ENCODE data around the gene VIPR2.

Gene VIPR2

DNA sequence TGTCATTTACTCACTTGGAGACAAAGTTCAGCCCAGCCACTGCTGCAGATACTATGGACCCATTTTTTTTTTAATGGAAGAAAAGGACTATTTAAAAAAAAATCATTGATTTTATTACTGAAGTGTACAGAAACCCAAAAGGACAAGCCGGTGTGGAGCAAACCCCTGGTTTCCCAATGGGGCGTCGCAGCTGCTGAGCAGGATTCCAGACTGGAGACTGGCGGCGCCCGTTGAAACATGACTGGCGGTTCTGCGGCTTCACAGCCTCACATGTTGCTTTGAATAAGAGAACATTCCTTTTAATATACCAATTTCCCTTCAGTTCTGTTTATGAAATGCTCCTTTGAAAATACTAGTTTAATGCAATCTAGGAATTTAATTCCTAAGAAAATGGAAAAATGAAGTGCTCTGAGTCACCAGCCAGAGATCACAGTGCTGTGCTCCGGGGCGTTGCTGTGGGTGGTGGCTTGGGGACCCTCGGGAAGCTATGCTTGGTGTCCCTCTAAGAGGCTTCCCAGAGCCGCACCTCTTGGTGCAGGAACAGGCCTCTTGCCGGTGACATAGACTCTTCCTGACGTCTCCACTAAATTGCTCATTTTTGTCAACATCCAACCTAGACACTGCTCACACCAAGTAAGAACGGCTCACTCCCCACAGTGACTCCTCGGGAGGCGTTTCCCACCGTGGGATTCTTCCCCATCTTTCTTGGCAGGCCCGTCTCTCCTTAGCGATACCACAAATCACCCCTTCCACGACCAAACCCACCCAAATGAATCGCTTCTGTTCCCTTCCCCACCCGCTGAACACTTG lies 12.0 kb upstream of the VIPR2 start:
- no peak for DNase-seq

DNA sequence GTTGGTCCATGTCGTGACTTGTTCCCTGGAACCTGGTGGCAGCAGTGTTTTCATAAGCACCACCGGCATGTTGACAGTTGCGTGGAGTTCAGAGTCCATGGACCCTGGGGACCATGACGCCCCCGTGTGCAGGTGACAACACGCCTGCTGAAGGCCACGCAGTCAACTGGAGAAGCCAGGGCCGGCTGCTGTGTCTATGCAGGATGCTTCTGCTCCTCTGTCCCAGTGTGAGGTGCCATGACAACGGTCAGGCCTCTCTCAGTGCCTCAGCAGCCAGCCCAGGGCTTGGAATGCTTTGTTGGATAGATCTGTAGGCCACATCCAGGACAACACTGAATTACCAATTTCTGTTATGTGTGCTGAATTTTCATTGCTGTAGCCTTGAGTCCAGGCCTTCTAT lies 10.7 kb upstream of the VIPR2 start:
- DNase-seq = no peak

DNA sequence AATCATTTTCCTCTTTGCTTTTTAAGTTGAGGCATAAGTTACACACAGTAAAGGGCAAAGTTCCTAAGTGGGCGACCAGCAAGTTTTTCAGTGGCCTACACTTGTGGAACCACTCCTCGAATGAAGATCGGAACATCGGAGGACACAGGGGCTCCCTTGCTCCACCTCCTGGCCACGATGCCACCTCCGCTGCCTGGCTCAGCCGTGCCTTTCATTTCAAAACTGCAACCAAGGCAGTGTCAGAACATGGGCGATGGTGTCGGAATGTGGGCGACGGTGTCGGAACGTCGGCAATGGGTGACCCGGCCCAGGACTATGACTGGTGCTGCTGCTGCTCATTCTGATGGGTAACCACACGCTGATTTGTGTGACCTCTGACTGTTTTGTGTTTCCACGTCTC lies 9.6 kb upstream of the VIPR2 start:
- DNase-seq = no peak

DNA sequence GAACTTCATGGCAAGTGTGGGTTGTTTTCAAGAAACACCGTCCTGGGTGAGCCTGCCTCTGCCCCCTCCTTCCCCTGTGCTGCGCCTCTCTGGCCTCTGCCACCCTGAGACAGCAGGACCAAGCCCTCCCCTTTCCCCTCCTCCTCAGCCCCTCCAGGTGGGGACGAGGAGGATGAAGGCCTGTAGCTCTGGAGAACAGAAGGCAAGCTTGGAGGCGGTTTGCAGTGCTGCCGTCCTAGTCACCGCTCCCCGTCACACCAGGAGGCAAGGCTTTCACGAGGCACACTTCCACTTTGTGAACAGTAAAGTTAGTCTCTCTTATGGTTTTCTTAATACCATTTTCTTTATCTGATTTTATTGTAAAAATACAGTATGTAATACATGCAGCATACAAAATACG lies 8.8 kb upstream of the VIPR2 start:
- no peak for DNase-seq

DNA sequence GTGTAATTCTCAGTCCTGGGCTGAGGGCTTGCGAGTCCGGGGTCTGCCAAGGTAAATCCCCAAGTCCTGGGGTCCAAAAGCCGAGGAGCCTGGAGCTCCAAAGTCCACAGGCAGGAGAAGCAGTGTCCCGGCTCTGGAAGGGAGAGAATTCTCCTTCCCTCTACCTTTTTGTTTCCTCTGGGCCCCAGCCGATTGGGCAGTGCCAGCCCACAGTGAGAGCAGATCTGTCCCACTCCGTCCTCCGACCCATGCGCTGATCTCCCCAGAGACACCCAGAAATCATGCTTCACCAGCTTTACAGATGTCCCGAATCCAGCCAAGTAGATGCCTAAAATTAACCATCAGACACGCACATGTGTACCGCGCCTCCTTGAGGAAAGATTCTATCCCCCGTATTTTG lies 8.1 kb upstream of the VIPR2 start:
- DNase-seq = no peak

DNA sequence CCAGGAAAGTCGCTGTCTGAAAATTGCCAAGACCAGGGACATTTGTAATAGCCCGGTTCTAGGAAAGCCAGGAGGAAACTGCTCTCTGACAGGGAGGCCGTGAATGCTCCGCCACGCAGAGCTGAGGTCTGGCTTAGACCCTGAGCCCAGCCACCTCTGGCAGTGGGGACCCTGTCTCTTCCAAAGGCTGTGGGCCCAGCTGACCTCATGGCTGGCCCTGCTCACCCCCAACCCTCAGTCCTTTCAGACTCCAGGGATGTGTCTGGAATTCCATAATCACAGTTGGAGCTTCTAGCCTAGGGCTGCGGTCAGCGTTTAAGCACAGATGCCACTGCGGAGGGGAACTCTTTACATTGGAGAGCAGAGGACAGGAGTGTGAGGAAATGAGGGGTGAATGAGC lies 6.6 kb upstream of the VIPR2 start:
- DNase-seq = no peak

DNA sequence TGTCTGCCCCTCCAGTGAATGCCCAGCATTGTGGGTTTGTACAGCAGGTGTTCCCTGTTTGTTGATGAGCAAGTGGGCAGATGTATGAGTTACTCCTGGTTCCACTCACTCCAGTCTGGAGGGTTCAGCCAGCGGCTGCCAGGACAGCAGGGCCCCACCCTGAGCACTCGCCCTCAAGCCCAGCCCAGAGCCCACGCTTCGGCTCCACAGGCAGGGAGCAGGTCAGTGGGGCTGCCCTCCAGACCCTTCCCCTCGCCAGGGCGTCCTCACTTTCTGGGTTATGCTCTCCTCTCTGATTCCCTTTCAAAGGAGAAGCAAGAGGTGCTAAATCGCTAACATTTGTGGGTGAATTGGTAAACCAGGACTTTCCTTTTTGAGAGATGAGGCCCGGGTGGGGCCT lies 4.8 kb upstream of the VIPR2 start:
- no peak for DNase-seq

DNA sequence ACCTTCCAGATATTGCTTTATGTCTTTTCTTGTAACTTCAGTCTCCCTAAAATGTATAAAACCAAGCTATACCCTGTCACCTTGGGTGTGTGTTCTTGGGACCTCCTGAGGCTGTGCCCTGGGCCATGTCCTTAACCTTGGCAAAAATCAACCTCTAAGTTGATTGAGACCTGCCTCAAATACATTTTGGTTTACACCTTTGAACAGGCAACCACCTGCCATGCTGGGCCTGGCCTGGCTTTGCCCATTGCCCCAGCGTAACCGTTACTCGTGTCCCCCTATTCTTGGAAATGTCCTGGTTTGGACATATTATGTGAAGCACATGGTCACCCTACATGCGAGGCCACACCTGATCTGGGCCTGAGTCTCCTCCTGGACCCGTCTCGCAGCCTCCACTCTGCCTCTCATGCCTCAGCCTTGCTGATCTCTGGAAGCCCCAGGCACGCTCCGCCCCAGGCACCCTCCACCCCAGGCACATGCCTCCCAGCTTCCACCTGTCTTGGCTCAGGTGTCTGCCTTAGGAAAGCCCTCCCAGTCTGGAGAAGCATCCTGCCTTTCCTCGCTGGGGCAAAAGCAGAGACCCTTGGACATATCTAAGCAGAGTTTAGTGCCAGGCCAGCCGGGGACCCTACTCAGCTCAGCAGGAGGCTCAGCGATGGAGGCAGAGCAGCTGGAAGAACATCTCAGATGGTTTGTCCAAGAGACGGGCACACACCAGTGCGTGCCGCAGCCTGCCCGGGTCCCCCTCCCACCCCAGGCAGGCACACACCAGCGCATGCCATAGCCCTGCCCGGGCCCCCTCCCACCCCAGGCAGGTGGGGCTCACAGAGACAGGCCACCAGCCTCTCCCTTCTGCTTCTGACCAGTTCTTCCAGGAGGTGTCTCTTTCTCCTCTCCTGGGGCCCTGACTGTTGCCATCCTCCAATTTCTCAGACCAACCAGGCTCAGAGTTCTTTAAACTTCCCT lies 4.0 kb upstream of the VIPR2 start:
- no peak for DNase-seq

DNA sequence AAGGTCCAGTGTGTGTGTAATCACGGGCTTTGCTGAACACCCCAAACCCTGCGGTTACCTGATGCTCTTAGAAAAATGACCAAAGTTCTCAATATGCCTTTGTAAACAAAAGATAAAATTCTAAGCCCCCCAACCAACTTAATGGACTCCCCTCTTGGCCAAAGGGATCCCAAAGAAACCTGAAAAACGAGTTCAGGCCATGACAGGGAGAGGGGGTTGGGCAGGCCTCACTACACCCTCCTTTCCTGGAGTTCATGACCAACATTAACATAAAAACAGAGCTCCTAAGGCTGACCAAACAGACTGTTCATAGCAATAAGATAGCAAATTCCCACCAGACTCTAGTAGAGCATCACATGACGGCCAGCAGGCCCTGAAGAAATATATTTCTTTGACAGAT lies 3.0 kb upstream of the VIPR2 start:
- no peak for DNase-seq

DNA sequence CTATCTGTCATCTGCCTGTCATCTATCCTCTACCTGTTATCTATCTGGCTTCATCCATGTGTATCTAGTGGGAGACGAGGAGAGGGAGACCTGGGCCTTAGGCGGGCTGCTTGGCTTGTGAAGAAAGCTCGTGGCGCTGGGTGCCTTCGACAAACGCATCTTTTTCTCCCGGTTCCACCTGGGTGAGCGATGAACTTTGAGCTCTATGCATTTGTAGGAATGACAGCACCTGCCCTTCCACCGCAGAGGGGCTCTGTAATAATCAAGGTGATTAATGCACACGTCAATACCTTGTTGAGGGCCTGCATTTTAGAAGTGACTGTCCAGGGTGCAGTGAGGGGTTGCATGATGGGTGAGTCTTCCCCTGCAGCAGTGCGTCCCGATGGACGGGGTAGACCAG lies 2.6 kb upstream of the VIPR2 start:
- no peak for DNase-seq

DNA sequence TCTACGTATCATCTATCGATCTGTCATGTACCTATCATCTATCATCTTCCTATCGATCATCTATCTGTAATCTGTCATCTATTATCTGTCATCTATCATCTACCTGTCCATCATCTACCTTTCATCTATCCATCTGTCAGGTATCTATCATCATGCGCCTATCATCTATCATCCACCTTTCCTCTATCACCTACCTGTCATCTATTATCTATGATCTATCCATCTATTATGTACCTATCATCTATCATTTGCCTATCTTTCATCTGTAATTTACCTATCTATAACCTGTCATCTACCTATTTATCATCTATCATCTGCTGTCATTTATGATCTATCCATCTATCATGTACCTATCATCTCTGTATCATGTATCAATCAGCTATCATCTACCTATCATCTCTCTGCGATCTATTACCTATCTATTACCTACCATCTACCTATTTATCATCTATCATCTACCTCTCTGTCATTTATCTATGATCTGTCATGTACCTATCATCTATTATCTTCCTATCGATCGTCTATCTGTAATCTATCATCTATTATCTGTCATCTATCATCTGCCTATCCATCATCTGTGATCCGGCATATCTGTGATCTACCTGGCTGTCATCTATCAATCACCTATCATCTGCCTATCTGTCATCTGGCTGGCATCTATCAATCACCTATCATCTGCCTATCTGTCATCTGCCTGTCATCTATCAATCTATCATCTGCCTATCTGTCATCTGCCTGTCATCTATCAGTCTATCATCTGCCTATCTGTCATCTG lies 1.6 kb upstream of the VIPR2 start:
- DNase-seq = no peak

DNA sequence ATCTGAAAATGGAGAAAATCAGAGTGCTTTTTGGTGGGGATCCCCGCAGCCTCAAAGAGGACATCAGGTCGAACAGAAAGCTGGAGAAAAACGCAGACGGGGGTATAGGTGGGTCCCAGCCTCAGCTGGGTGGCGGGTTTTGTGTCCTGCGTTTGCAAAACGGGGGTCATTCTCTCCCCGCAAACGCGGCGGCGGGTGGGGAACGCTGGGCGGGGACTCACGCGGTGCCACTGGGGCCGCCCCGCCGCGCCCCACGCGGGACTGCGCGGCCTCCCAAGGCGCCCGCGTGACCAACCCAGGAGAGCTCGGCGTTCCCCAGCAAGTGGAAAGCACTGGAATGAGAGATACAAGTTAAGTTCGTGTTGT lies 806 bp upstream of the VIPR2 start:
- DNase-seq = no peak

DNA sequence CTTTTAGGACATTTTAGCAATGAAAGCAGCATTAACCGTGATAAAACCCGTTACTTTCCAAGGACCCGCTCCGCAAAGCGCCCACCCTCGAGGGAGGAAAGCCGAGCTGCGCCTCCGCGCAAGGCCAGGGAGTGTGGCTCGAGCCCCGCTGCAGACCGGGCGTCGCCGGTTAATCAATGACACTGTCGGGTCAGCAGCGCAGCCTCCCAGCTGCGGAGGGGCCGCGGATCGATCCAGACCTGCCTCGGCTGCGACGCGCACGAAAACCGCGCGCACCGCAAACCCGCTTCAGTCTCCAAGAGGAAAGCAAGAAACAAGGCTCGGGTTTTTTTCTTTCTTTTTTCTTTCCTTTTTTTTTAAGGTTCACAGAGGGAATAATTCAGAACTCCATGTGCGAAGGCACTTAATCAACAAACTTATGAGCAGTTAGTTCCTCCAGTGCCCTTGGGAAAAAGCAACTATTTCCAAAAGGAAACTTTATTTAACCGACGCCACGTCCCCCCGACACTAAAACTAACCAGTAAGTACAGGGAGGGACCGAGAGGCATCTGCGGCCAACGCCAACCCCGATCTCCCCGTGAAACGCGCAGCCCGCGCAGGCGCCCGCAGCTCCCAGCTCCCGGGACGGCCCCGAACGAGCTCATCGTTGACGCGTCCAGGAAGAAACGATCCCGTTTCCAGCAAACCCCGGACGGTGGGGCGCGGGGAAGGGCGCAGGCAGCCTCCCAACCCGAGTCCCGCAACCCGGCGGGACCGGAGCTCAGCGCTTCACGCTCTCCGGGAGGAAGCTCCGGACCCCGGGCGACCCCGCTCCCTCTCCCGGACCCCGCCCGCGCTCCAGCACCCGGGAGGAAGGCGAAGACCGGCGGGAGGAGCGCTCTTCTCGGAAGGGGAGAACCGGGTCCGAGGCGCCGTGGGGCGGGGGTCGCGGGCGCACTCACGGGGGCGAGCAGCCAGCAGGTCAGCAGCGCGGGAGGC lies 598 bp downstream of the VIPR2 start:
- DNase-seq = no peak

DNA sequence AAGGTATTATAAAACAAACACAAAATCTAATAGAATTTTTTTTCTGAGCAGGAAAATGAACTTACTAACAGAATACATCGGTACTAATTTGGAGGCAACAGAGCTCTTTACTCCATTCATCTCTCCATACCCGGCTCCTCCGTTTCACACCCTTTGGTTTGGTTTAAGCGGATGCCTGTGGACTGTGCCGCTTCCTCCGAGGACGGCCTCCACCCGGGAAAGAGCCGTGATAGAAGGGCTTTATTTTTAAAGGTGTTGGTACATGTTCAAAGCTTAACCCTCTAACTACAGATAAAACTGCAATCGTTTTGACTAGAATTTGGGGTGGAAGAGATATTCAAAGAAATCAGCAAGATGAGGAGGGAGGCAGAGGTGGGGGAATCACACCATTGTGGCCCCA lies 1.9 kb downstream of the VIPR2 start:
- no peak for DNase-seq

DNA sequence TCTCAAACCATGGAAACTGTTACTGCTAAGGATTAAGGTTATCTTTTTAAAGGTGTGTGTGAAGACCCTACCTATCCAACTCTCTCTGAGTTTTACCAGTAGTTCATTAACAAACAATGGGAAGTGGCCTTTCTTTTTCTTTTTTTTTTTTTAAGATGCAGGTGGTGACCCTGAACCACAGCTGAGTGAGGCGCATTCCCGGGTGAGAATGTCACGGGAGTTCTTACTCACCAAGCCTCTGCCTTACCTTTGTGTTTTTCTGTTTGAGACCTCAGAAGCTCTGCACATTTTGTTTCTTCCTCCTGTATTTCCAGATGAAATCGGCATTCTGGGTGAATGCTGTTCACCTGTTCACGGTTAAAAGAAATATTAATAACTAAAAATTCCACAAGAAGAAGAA lies 2.5 kb downstream of the VIPR2 start:
- no peak for DNase-seq

DNA sequence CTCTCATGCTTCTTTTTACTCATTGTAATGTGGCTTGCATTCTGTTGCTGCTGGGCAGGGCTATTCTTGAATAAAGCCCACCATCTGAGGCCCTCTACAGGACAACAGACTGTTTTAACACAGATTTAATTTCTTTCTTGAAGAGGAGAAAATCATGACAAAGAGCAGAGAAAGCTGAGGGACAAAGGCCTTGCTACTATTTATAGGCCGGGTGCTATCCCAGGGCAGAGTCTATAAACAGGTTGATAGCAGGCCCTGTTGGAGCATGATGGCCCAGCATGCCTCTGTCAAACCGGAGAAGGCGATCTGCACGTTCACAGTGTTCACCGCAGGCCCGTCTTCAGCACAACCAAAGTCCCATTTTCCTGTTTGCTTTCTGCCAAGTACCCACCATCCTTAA lies 3.0 kb downstream of the VIPR2 start:
- no peak for DNase-seq

DNA sequence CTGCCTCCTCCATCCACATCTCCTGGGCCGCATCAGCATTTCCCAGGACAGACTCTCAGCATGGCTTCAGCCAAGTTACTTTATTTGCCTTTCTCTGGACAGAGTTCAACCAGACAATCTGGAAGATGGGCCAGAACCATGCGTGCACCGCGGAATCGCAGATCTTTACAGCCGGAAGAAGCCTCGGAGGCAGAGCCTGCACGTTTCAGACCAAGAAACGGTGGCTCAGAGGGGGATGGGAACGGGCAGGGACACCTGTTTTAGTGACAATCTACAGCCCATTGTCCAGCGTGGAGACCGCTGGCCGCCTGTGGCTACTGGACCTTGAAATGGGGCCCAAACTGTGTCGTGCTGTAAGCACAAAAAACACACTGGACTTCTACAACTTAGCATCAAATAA lies 3.5 kb downstream of the VIPR2 start:
- no peak for DNase-seq

DNA sequence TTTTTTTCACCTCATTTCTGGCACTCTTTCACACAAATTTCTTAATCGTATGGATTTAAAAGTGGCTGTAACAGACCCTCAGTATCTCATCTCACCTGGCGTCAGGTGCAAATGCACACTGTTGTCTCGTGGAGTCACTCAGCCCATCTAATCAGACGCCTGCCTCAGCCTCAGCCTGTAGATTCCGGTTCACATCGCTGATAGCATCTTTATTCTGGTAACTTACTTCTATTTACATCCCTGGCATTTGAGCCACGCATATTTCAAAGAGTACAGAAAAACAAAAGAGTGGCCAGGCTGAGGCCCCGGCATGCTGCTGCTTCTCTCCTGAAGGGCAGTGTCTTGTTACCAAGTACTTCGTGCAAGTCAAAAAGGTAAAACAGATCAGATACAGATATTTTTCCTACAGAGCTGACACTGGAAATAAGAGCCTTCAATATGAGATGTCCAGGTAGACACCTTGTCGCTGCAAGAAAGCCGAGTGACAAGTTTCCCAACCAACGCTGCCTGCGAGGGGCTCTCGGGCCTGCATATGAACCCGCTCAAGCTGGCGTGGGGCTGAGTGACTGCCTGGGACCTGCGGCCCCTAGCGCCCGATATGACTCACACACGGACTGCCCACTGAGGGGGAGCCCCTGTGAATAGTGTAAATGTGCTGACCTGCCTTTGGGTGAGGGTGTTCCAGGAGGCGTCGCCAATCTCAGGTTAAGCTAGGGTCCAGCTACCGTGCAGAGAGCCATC lies 4.3 kb downstream of the VIPR2 start:
- no peak for DNase-seq

DNA sequence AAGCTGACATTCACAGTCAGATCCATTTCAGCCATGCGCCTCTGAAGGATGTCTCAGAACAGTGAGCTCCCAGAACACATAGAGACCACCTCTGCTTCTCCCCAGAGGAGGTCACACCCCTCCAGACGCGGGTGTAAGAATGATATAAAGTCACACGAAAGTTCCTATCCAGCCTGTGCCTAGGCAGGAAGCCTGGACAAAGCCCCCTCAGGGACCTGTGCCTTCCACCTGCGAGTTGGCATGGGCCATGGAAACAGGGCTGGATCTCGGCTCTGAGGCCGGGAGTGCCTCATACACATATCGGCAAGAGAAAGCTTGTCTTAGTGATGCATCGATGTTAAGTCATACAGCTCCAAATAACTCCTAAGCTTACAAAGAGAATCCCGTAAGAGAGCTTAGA lies 5.0 kb downstream of the VIPR2 start:
- DNase-seq = no peak

DNA sequence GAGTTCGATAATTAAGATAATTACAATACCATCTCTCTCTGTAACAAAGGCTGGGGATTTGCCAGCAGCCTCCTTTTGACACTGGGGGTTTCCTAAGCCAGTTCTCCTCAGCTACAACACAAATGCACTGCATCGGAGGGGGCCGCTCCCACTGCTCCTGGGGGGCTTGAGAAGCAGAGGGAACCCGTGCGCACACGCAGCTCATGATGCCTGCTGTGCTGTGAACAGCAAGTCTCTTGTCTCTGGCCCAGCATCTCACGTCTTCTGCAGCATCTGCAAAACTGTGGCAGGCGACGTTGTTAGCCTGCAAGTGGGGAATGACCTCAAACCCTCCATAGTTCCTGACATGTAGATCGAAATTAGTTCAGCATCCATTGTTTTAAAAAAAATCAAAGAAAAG lies 5.5 kb downstream of the VIPR2 start:
- DNase-seq = no peak

DNA sequence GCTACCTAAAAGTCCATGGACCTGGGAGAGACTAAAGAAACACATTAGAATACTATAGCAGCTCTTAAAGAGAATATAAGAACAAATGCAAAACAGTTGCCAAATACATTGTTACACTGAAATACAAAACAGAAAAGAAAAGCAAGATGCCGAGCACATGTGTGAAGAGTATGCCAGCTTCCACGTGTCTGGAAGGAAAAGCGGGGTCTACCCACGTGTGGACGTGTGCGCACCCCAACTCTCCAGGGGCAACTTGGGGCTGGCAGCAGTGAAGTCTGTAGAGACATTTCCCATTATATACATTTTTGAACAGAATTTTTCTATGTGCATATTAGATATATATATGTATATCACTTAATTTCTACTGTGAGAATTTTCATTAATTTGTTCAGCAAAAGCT lies 6.2 kb downstream of the VIPR2 start:
- DNase-seq = no peak

DNA sequence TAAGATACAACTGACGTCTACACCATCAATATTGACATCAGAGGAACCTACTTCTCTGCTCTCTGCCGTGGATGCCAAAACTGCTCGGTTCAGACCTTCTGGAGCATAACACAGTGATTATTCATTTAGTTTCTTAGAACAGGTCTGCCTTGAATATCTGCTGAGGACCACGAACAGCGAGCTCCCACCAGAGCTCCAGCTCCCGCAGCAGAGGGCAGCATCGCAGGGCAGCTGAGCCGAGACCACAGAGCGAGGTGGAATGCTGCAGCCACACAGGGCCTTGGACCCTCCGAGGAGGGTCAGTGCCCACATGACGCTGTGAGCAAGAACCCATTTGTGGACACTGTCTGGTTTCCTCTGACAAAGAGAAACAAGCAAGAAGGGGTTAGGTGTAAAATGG lies 6.8 kb downstream of the VIPR2 start:
- DNase-seq = no peak
